ENCODE measurements around the gene NHS. TPM values are rescaled to one million over a fixed set of nuclear protein-coding genes. Genes with fewer than 3 reads are reported as not detected.

NHS gene
- total RNA-seq, 4 donors from 2014 or later: 0.88 to 9.1 (median 2.5) TPM

GRCh38 chrX:17758382-17758781 lies 383.4 kb downstream of the NHS start:
- no peak for DNase-seq
- no peaks in the 10 kb centered on the region for H3K4me1 ChIP-seq
- no peaks in the 10 kb centered on the region for H3K9me3 ChIP-seq
- no peaks in the 10 kb centered on the region for H3K27me3 ChIP-seq
- no peaks in the 10 kb centered on the region for H3K36me3 ChIP-seq
- no peak overlapping the region for H3K4me3 ChIP-seq
- no peak for TF ChIP-seq CTCF (IDR thresholded peaks at IDR 0.05)
- TF ChIP-seq POLR2A (IDR thresholded peaks at IDR 0.05): no peak
- H3K27ac ChIP-seq: no peak overlapping the region

- no peak for TF ChIP-seq POLR2A (IDR thresholded peaks at IDR 0.05)
- TF ChIP-seq CTCF (IDR thresholded peaks at IDR 0.05): no peak
These were observed 385.0 kb downstream of the NHS start for GRCh38 chrX:17759990-17760389.

GRCh38 chrX:17767734-17768133 lies 392.7 kb downstream of the NHS start:
- Histone ChIP-seq H3K27ac (no peak overlapping the region), H3K9me3 (no peaks in the 10 kb centered on the region), H3K4me3 (no peak overlapping the region), H3K4me1 (no peaks in the 10 kb centered on the region), H3K27me3 (no peaks in the 10 kb centered on the region), H3K36me3 (no peaks in the 10 kb centered on the region)
- no peak for TF ChIP-seq POLR2A (IDR thresholded peaks at IDR 0.05)
- TF ChIP-seq CTCF (IDR thresholded peaks at IDR 0.05): no peak
- DNase-seq: no peak

More at GRCh38 chrX:17759990-17760389, 385.0 kb downstream of the NHS start:
- Histone ChIP-seq H3K4me3 (no peak overlapping the region), H3K36me3 (no peaks in the 10 kb centered on the region), H3K9me3 (no peaks in the 10 kb centered on the region), H3K27ac (no peak overlapping the region), H3K27me3 (no peaks in the 10 kb centered on the region), H3K4me1 (no peaks in the 10 kb centered on the region)
- DNase-seq: no peak

- no peaks in the 10 kb centered on the region for H3K36me3 ChIP-seq
- no peak overlapping the region for H3K4me3 ChIP-seq
- H3K27me3 ChIP-seq: no peaks in the 10 kb centered on the region
- no peaks in the 10 kb centered on the region for H3K4me1 ChIP-seq
- TF ChIP-seq CTCF (IDR thresholded peaks at IDR 0.05): no peak
- TF ChIP-seq POLR2A (IDR thresholded peaks at IDR 0.05): no peak
- DNase-seq: no peak
- H3K27ac ChIP-seq: no peak overlapping the region
- H3K9me3 ChIP-seq: no peaks in the 10 kb centered on the region
These were observed 394.0 kb downstream of the NHS start for GRCh38 chrX:17768997-17769396.

GRCh38 chrX:17769701-17770269 lies 394.8 kb downstream of the NHS start:
- no peak for TF ChIP-seq CTCF (IDR thresholded peaks at IDR 0.05)
- no peak for TF ChIP-seq POLR2A (IDR thresholded peaks at IDR 0.05)
- no peak for DNase-seq
- Histone ChIP-seq H3K27me3 (no peaks in the 10 kb centered on the region), H3K9me3 (no peaks in the 10 kb centered on the region), H3K27ac (no peak overlapping the region), H3K4me3 (no peak overlapping the region), H3K4me1 (no peaks in the 10 kb centered on the region), H3K36me3 (no peaks in the 10 kb centered on the region)
